SU-DHL-6 (cell line): ENCODE data around the gene TBC1D8B.

ENCODE experiments used
- CTCF ChIP-seq: fragments of 200-600 bp; sonication (generic); IDR thresholded peaks from one replicate; pipeline ENCODE4 v1.5.1; 2017; ENCODE audit warnings: antibody characterized with exemption, mild to moderate bottlenecking, low read length, moderate library complexity; ENCODE audit not compliant: insufficient read depth, poor library complexity, severe bottlenecking
- EZH2phosphoT487 ChIP-seq: fragments of 200-600 bp; sonication (generic), shearing (Covaris generic); conservative IDR thresholded peaks from 2 replicates; pipeline ENCODE4 v1.6.1; 2018; ENCODE audit warnings: mild to moderate bottlenecking, antibody characterized with exemption, low read length, moderate library complexity, mixed read lengths

DNA sequence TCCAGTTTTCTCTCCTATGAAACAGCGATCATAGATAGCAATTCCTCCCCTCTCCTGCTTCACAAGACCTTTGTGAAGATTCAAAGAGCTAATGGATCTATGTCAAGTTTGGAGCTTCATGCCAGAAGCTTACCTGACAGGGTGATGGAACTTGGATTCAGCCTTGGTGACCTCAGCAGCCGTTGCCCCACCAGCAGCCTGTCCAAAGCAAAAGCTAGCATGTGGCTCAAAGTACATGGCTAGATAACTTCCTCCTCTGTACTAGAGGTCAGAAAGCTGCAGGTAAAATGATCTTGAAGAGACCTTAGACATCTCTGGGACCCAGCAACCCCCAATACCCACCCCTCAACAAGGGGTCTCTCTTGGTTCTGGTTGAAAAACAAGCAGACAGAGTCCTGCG lies 98.9 kb downstream of the TBC1D8B start:
- no peak for TF ChIP-seq CTCF
- no peak for TF ChIP-seq EZH2phosphoT487
